ENCODE results near the gene CCNYL1.
"Not testable (repeated sequence)": the region's sequence is repeated elsewhere in the genome, so short reads cannot be mapped to it uniquely, and the experiment has no call there.

CCNYL1 gene

DNA sequence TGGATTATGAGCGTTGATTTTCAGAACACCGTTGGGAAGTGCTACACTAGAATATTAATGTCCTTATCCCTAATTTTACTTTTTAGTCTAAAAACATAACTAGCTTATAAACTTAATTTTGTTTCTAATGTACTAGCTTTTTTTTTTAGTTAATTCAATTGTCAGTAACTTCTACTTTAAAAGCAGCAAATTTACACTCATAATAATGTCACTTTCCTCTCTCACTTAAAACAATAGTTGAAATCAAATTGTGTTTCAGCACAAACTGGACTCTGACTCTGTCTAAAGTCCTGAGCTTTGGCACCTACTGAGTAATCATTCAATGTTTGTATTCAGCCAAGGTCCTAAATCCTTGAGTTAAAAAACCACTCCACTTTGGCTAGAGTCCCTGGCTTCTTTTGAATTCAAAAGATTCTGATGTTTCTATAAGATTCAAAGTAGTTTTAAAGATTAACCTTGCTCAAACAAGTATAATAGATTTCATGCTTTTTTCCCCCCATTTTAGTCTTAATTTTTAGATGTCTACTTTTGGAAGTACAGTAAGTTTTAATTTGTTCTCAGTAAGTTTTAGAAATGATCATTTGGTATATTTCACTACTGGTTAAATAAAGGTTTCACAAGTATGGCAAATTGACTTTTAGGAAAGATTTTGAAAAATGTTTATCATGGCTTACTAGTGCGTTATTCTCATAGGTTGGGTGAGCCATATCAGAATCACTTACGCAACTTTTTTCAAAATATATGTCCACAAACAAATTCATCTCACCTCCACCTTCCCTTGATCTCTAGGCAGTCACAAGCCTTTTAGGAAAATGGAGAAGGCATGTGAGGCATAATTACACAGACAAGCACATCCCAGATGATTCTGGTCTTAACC, 23.4 kb downstream of the CCNYL1 start:
- DNase-seq (ENCODE audit: low spot score) = no peak

DNA sequence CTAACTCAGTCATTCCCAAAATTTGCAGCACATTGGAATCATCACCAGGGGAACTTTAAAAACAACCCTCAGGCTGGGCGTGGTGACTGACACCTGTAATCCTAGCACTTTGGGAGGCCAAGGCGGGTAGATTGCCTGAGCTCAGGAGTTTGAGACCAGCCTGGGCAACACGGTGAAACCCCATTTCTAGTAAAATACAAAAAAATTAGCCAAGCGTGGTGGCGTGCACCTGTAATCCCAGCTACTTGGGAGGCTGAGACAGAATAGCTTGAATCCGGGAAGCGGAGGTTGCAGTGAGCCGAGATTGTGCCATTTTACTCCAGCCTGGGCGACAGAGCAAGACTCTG, 24.0 kb downstream of the CCNYL1 start:
- DNase-seq (ENCODE audit: low spot score) = not testable (repeated sequence)

DNA sequence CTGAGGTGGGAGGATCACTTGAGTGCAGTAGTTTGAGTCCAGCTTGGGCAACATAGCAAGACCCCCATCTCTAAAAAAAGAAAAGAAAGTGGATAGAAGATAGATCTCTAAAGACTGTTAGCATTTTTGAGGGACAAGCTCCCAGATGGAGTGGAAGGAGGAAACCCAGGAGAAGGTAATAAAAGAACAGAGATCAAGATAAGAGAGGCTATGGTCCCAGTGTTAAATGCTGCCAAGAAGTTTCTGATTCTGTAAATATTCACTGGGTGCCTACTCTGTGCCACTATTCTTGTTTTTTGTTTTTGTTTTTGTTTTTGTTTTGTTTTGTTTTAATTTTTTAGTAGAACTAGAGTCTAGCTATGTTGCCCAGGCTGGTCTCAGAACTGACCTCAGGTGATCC, 32.1 kb downstream of the CCNYL1 start:
- no peak for DNase-seq (ENCODE audit: low spot score)

DNA sequence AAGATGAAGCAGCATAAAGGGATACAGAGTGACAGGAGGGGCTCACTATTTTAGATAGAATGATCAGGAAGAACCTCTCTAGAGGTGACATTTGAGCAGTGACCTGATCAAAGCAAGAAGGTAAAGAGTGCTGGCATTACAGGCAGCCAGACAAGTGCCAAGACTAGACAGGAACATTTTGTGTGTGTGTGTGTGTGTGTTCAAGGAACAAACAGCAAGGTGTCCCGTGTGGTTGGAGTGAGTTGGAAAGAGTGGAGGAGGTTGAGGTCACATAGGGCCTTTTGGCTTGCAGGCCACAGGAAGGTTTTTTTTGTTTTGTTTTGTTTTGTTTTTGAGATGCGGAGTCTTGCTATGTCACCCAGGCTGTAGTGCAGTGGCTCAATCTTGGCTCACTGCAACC, 32.6 kb downstream of the CCNYL1 start:
- no peak for DNase-seq (ENCODE audit: low spot score)

DNA sequence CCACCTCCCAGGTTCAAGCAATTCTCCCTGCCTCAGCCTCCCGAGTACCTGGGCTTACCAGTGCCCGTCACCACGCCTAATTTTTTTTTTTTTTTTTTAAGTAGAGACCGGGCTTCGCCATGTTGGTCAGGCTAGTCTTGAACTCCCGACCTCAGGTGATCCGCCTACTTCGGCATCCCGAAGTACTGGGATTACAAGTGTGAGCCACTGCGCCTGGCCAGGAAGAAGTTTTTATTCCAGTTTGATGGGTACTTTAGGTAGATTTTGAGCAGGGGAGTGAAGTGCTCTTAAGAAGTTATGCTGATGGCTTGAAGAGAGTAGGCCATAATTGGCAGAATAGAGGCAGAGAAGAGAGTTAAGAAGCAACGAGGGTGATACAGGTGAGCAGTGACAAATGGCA, 33.0 kb downstream of the CCNYL1 start:
- DNase-seq (ENCODE audit: low spot score) = no peak

DNA sequence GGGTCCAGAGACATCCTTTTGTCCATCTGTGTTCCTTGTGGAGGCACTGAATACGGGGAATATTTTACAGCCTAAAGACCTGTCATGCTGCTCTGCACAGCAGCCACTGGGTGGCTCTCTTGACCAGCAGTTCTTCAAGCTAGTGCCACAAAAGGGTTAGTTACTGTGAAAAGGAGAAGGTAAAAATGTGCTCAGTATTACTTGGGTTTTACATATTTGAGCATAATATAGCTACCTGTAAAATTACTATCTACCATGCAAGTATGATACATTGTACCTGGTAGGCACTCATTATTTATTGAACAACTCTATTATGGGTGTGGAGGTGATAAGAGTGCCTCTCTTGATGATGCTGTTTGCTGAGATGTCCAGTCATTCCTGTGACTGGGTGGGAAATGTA, 34.7 kb downstream of the CCNYL1 start:
- peak; percentile 63 for DNase-seq (ENCODE audit: low spot score)

DNA sequence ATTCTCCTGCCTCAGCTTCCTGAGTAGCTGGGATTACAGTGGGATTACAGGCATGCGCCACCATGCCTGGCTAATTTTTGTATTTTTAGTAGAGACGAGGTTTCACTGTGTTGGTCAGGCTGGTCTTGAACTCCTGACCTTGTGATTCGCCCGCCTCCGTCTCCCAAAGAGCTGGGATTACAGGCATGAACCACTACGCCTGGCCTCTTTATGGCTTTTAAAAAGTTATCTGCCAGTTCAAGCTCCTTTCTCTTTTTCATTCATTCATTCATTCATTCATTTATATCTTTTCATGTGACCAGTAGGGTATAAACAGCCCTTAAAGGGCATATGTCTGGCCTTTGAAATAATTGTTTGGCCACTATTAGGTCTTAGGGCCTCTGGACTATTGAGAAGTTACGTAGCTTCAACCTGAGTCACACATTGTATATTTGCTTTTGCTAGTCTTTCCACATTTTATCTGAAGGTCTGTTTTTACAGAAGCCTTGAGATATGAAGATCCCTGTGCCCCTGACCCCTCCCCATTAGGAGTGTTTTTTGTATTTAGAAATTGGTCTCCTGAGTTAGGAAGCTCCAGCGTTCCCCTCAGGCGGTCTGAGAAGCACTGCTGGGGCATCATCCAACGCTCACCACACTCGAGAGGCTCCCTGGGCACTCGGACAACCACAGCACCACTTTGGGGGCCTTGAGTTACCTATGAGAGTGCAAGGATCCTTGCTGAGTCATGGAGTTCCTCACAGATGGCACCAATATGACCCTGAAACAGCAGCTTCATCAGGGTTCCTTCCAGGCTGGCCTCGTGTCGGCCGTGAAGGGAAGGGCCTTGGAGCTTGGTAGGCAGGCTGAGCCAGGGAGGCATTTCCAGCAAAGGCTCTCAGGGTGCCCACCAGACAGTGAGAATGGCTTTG, 36.5 kb downstream of the CCNYL1 start:
- DNase-seq (ENCODE audit: low spot score) = no peak

DNA sequence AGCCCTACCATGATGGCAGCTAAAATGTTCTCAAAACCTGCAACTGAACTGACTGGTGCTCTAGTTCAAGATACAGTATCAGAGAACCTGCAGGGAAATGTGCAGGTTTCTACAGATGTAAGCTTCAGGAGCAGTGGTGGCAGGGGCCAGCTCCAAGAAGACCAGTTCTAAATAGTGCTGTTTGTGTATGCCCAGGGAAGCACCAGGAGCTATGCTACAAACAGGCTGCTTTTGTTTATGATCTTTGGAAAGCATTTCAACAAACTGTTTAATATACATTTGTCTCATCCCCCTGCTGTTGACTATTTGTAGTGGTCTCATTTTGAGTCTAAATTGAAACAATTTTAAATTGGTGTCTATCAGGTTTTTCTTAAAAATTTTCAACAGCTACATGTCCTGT, 37.6 kb downstream of the CCNYL1 start:
- no peak for DNase-seq (ENCODE audit: low spot score)

DNA sequence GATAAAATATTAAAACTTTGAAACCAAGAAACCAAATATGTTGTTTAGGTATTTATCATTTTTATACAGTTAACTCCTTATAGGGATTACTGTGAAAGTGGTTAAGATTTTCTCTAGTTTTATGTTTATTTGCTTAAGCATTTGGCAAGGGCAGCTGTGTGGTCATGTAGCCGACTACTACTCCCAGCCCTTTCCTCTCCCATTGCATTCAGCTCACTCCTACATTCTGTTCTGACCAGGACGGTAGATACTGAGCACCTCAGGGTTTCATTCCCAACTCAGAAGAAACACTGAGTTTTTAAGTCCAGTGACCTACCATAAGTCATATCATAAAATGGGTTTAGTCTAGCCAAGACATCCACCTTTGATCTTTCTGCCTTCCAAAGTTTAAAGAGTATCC, 38.4 kb downstream of the CCNYL1 start:
- DNase-seq (ENCODE audit: low spot score) = no peak

DNA sequence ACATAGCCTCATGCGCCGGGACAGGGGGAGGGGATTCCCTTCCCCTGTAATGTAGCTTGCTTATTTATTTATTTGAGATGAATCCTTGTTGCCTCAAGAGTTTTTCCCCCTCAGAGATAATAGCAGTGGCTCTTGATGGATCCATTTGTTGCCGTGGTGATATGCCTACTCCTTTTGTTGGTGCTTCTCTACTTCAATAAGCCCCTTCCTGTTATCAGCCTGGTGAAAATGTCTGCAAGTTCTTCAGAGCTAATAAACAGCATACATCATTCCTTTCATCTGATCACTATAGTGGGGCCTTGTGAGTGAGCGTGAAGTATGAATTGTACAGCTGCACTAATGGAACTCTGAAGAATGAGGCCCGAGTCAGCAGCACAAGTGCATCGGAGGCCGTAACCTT, 38.9 kb downstream of the CCNYL1 start:
- DNase-seq (ENCODE audit: low spot score) = no peak

DNA sequence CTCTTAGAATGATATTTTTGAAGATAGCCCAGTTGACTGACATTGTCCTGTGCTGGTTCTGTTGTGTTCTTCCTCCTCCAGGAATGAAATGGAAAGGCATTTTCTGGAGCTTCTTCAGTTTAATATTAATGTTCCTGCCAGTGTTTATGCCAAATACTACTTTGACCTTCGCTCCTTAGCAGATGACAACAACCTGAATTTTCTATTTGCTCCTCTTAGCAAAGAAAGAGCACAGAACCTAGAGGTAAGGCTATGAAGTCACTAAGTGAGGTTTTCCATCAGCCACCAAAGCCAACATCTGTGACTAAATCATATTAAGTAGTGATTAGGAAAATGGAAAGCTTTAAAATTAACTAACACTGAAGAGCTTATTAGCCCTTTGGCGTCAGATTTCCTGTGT, 39.4 kb downstream of the CCNYL1 start:
- no peak for DNase-seq (ENCODE audit: low spot score)

DNA sequence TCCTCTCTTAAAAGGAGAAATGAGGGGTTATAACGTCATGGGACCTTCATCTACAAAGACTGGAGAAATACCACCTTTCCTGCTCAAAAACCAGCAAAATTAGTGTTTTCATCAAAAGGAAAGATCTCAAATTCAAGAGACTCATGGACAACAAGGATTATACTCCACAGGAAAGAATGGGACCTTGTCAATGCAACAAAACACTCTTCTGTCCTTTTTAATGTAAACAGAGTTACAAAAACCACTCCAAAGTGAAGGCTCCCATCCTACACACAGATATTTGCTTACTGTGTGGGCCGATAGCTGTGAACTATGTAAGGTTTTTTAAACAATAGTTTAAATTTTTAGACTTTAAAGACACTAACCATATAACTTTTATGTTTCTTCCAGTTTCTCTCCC, 42.2 kb downstream of the CCNYL1 start:
- not testable (repeated sequence) for DNase-seq (ENCODE audit: low spot score)

DNA sequence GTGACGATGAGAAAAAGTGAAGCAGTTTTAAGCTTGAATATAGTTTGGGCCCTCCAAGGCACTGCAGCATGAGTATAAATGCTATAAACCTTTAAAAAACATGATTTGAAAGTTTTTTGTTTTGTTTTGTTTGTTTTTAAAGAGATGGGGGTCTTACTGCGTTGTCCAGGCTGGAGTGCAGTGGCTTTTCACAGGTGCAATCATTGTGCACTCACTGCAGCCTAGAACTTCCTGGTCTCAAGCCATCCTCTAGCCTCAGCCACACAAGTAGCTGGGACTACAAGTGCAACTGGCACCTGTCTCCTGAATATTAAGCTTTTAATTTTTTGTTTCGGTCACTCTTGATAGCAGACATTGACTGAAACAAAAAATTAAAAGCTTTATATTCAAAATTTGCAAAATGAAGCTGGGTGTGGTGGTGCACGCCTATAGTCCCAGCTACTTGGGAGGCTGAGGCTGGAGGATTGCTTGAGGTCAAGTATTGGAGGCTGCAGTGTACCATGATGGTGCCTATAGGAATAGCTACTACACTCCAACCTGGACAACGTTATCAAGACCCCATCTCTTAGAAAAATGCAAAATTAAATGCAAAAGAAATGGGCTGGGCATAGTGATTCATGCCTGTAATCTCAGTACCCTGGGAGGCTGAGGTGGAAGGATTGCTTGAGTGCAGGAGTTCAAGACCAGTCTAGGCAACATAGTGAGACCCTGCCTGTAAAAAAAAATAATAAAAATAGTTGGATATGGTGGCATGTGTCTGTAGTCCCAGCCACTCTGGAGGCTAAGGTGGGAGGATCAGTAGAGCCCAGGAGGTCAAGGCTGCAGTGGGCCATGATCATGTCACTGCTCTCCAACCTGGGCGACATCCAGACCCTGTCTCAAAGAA, 43.3 kb downstream of the CCNYL1 start:
- DNase-seq (ENCODE audit: low spot score) = no peak

DNA sequence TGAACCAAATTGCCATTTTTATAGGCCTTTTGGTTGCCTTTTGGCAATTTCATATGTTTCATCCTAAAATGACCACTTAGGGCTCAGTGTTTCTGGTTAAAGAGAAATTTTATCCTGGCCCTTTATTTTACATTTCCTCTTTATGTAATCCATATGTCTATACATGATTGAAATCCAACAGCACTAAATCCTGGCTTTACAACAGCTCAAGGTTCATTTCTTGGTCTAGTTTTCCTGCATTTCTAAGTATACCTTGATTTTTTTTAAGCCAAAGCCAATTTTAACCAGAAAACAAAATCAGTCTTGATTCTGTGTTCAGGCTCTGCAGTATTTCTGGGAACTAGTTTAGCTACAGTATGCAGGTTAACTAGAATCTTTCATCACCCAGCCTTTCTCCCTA, 46.6 kb downstream of the CCNYL1 start:
- DNase-seq (ENCODE audit: low spot score) = no peak

DNA sequence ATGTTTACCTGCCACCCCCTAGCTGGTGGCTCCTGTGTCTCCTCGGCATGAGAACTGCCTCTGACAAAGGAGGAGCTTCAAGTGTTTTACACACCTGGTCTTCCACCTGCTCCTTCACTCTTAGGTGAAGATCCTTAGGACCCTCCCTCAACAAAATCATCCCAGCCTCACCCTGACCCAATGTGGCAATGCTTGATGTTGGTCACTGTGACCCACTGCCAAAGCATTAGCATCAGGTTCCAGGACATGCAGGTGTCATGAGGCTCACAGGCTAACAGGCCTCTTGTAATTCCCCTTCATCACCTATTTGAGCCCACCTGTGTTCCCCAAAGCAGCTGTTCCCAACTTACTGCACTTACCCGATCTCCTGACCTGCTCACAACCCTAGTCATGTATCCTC, 48.5 kb downstream of the CCNYL1 start:
- no peak for DNase-seq (ENCODE audit: low spot score)

DNA sequence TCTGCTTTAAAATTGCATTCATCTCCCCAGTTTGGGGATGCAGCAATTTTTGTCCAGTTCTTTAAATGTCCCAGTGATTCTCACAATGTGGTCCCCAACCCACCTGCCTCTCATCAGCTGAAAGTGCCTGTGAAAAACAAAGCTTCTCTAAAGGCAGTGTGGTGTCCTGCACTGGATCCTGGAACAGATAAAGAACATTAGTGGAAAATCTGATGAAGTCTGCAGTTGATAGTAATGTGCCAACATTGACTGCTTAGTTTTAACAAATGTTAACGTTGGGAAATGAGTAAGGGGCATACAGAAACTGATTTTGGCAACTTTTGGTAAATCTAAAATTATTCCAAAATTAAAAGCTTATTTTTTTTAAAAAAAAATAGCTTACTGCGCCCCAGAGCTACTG, 49.0 kb downstream of the CCNYL1 start:
- no peak for DNase-seq (ENCODE audit: low spot score)

DNA sequence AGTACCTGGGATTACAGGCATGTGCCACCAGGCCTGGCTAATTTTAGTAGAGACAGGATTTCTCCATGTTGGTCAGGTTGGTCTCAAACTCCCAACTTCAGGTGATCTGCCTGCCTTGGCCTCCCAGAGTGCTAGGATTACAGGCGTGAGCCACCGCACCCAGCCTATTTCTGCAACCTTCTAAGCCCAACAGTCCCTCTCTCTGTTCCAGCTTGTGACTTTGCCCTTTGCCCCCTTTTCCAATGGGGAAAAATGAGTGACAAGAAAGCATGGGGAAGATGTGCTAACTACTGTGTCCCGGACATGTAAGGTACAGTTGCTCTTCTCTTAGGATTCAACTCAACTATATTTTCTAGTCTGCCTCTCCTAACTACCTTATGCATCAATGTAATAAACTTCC, 50.0 kb downstream of the CCNYL1 start:
- DNase-seq (ENCODE audit: low spot score) = not testable (repeated sequence)

DNA sequence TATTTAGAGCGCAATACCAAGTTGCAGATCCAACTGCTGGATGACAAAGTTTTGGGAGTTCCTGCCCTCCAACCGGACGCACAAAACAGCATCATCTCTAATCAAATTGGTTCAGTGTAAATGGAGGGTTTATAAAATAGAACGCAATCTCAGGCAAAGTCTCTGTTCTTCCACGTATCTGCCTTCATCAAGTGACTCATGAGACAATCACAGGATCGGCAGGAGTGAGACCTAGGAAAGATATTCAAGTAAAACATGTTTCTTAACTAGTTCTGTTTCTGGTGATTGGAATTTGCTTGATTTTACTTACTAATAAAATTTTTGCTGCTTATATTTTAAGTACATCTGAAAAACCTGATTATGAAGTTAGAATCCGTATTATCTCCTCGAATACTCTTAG, 50.7 kb downstream of the CCNYL1 start:
- DNase-seq (ENCODE audit: low spot score) = no peak

DNA sequence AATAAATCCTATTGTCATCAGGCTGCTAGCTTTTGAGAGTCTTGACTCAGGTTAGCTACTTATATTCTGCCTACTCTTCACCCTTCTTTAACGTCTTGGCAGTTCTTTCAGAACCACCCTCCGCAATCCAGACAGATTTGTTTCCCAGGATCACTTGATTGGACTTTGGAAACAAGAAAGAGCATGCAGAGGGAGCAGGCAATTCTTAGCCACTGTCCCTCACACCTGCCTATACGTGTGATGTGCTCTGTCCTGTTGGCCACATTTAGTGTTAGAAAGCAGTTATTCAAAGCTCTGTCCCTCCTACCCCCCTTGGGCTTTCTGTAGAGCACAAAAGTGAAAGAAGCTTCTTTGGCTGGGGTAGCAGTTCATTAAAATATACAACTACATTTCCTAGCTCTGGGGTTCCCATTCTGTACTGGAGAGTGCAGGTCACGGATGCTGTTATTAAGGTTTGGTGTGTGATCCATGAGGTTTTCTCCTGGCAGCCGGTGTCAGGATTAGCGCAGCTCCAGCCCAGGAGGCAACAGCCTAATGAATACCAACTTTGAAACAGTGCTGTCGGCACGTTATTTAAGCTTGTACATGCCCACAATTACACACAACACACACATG, 52.0 kb downstream of the CCNYL1 start:
- no peak for DNase-seq (ENCODE audit: low spot score)

DNA sequence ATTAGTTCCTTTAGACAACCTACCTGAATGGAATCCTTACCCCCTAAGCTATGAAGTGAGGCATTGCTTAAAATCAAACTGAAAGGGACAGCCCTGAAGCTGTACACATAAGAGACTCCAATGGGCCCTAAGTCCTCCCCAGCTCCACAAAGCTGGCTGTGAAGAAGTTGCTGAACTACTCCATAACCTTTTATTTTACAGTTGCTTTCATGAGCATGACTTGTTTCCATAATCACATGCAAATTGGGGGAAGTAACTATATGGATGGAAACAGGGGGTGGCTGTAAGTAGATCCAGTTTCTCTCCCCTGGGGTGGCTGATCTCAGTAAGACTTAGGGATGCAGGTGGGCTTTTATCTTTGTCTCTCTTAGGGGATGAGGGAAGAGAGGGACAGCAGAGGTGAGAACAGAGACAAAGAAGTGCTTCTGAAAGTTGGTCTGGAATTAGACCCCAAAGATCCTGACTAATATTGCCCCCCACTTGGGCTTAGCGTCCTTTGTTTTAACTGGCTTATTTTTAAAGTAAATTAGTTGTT, 52.7 kb downstream of the CCNYL1 start:
- no peak for DNase-seq (ENCODE audit: low spot score)

DNA sequence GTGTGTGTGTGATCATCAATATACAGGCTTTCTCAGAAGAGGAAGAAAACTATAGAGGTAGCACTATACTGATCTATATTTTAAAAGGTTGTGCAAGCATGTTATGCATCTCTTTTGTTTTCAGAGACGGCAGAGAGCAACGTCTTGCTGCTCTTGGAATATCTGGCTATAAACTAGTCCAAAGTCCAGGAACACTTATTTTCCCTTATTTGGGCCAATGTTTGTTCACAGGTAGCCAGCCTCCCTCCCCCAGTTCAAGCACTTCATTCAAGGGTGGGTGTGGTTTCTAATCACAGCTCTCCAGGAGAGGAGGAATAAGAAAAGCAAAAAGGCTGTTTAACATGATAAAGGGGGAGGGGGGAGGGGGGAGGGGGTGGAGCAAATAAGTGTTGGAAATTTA, 54.1 kb downstream of the CCNYL1 start:
- DNase-seq (ENCODE audit: low spot score) = no peak

Measured in COLO829 (cell line).